Measurements from ENCODE around the gene CARD11. TPM values are rescaled to one million over a fixed set of nuclear protein-coding genes. Genes with fewer than 3 reads are reported as not detected.

The CARD11 gene
- total RNA-seq, 1 experiment from 2014 or later, result 0.57 TPM

DNA sequence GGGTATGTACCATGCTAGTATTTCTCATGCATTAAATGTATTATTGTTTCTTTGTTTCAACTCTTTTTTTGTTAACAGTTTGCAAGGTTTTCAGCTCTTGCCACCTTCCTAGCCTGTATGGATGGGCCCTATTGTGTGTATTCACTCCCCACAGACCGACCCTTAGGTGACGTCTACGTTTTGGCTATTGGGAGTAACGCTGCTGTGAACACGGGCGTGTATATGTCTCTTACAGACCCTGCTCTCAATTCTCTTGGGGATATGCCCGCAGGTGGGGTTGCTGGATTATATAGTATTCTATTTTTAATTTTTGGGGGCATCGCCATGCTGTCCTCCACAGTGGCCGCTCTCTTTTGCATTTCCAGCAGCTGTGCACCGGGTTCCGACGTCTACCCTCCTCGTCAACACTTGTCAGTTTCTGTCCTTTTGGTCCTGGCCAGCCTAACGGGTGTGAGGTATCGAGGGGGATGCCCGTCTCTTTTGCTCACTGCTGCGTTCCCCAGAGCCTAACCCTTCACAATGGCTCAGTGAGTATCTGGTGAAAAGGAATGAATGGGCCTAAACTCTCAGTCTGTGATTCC, 135.5 kb downstream of the CARD11 start:
- DNase-seq (ENCODE audit: low read depth, low spot score) (no peak), ATAC-seq (no peak)
- no peaks in the 10 kb centered on the region for H3K4me1 ChIP-seq (ENCODE audit: control insufficient read depth in 1 of 2, insufficient read depth in 2 of 2, low read length in 2 of 2)
- intact Hi-C loops (cut with micrococcal nuclease), result no loop called here
- H3K9me2 ChIP-seq (ENCODE audit: insufficient read depth), result no peaks in the 10 kb centered on the region
- H3K4me2 ChIP-seq (ENCODE audit: low read length), result no peak overlapping the region
- H3K27ac ChIP-seq (ENCODE audit: low read depth, low read length), result no peak overlapping the region
- H3K4me3 ChIP-seq (replicated peaks in 1 of 2; ENCODE audit: low read depth in 1 of 2, low read length in 2 of 2), result no peak overlapping the region
- POLR2A ChIA-PET, result no interaction called here
- H2AFZ ChIP-seq (ENCODE audit: low read depth, low read length, poor library complexity, severe bottlenecking), result no peak overlapping the region
- H3K9me3 ChIP-seq (ENCODE audit: control insufficient read depth in 1 of 2, insufficient read depth in 1 of 2, low read depth in 1 of 2, low read length in 2 of 2), result no peaks in the 10 kb centered on the region
- TF ChIP-seq SIN3A (IDR thresholded peaks at IDR 0.05; ENCODE audit: low read depth), result no peak
- no peak for TF ChIP-seq RAD21 (IDR thresholded peaks at IDR 0.05; ENCODE audit: low read depth)
- TF ChIP-seq JUND (IDR thresholded peaks at IDR 0.05), result no peak
- TF ChIP-seq ELF1 (IDR thresholded peaks at IDR 0.05; ENCODE audit: borderline replicate concordance, low read depth), result no peak
- no peak for TF ChIP-seq SP1 (IDR thresholded peaks at IDR 0.05; ENCODE audit: low read depth)
- no peak for TF ChIP-seq POLR2A (IDR thresholded peaks at IDR 0.05; ENCODE audit: borderline replicate concordance, extremely low read depth, insufficient read depth, insufficient read length)
- TF ChIP-seq CEBPB (IDR thresholded peaks at IDR 0.05; ENCODE audit: low read depth), result no peak
- no peak for TF ChIP-seq FOSL1 (IDR thresholded peaks at IDR 0.05; ENCODE audit: low read depth)
- TF ChIP-seq, protein P1, sequence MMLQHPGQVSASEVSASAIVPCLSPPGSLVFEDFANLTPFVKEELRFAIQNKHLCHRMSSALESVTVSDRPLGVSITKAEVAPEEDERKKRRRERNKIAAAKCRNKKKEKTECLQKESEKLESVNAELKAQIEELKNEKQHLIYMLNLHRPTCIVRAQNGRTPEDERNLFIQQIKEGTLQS (IDR thresholded peaks at IDR 0.05), result no peak
- no peak for TF ChIP-seq CBX3 (IDR thresholded peaks at IDR 0.05; ENCODE audit: low read depth)
- TF ChIP-seq EZH2 (IDR thresholded peaks at IDR 0.05), result no peak
- TF ChIP-seq YY1 (IDR thresholded peaks at IDR 0.05; ENCODE audit: extremely low read depth, insufficient replicate concordance, low read depth, low read length), result no peak
- no peak for TF ChIP-seq SRF (IDR thresholded peaks at IDR 0.05; ENCODE audit: low read depth)
- no peak for TF ChIP-seq EGR1 (IDR thresholded peaks at IDR 0.05; ENCODE audit: low read depth)
- no peak for TF ChIP-seq ZFX (IDR thresholded peaks at IDR 0.05)
- TF ChIP-seq, protein P2, sequence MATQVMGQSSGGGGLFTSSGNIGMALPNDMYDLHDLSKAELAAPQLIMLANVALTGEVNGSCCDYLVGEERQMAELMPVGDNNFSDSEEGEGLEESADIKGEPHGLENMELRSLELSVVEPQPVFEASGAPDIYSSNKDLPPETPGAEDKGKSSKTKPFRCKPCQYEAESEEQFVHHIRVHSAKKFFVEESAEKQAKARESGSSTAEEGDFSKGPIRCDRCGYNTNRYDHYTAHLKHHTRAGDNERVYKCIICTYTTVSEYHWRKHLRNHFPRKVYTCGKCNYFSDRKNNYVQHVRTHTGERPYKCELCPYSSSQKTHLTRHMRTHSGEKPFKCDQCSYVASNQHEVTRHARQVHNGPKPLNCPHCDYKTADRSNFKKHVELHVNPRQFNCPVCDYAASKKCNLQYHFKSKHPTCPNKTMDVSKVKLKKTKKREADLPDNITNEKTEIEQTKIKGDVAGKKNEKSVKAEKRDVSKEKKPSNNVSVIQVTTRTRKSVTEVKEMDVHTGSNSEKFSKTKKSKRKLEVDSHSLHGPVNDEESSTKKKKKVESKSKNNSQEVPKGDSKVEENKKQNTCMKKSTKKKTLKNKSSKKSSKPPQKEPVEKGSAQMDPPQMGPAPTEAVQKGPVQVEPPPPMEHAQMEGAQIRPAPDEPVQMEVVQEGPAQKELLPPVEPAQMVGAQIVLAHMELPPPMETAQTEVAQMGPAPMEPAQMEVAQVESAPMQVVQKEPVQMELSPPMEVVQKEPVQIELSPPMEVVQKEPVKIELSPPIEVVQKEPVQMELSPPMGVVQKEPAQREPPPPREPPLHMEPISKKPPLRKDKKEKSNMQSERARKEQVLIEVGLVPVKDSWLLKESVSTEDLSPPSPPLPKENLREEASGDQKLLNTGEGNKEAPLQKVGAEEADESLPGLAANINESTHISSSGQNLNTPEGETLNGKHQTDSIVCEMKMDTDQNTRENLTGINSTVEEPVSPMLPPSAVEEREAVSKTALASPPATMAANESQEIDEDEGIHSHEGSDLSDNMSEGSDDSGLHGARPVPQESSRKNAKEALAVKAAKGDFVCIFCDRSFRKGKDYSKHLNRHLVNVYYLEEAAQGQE (IDR thresholded peaks at IDR 0.05; ENCODE audit: low read depth), result no peak
- TF ChIP-seq EZH2phosphoT487 (IDR thresholded peaks at IDR 0.05; ENCODE audit: borderline replicate concordance), result no peak
- TF ChIP-seq, protein P3, sequence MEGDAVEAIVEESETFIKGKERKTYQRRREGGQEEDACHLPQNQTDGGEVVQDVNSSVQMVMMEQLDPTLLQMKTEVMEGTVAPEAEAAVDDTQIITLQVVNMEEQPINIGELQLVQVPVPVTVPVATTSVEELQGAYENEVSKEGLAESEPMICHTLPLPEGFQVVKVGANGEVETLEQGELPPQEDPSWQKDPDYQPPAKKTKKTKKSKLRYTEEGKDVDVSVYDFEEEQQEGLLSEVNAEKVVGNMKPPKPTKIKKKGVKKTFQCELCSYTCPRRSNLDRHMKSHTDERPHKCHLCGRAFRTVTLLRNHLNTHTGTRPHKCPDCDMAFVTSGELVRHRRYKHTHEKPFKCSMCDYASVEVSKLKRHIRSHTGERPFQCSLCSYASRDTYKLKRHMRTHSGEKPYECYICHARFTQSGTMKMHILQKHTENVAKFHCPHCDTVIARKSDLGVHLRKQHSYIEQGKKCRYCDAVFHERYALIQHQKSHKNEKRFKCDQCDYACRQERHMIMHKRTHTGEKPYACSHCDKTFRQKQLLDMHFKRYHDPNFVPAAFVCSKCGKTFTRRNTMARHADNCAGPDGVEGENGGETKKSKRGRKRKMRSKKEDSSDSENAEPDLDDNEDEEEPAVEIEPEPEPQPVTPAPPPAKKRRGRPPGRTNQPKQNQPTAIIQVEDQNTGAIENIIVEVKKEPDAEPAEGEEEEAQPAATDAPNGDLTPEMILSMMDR (IDR thresholded peaks at IDR 0.05 in 2 of 3, conservative IDR thresholded peaks at IDR 0.05 in 1 of 3; ENCODE audit: borderline replicate concordance in 1 of 3, insufficient read depth in 1 of 3, low read depth in 2 of 3, low read length in 2 of 3), result no peak
- TF ChIP-seq, protein P4, sequence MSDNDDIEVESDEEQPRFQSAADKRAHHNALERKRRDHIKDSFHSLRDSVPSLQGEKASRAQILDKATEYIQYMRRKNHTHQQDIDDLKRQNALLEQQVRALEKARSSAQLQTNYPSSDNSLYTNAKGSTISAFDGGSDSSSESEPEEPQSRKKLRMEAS (IDR thresholded peaks at IDR 0.05), result no peak
- CTCF ChIA-PET, result no interaction called here
- no peaks in the 10 kb centered on the region for H3K79me2 ChIP-seq (ENCODE audit: insufficient read depth, low read length)
- BruUV-seq (replicated peaks), result no TSS peak
- no peaks in the 10 kb centered on the region for H3K36me3 ChIP-seq (ENCODE audit: control insufficient read depth in 1 of 2, insufficient read depth in 2 of 2, low read length in 2 of 2)
- no peaks in the 10 kb centered on the region for H3K27me3 ChIP-seq (ENCODE audit: insufficient read depth, low read length)
- H3K9ac ChIP-seq (ENCODE audit: low read length), result no peak overlapping the region
- RAD21 ChIA-PET (ENCODE audit: low non-redundant PET in 1 of 2, low total read pairs in 2 of 2, uncharacterized antibody in 2 of 2, unreplicated experiment in 2 of 2), result no interaction called here
- H4K20me1 ChIP-seq (ENCODE audit: insufficient read depth), result no peaks in the 10 kb centered on the region
